Spleen (tissue), 11 donors: ENCODE results near the gene TRMT2A. TPM values are rescaled to one million over a fixed set of nuclear protein-coding genes. Genes with fewer than 3 reads are reported as not detected.

Source experiments
- DNase-seq: peaks from one replicate; pipeline ENCODE4 v3.0.0-alpha.2; 2020
- H3K27ac ChIP-seq, 8 donors: fragments of 200-600 bp; sonication (generic) in 7 of 8; 1 replicate in 4 of 8; 2 replicates in 4 of 8; pipeline versions ENCODE4 v1.5.0 to v1.8.0; 2016 to 2021; ENCODE audit warnings: inconsistent platforms in 4 of 8, mild to moderate bottlenecking in 4 of 8, moderate library complexity in 1 of 8
- H3K27me3 ChIP-seq, 7 donors: fragments of 200-600 bp; sonication (generic) in 6 of 7; replicated peaks in 1 of 7; 1 replicate in 4 of 7; 2 replicates in 3 of 7; pipeline versions ENCODE4 v1.5.0 to v1.8.0; 2016 to 2021; ENCODE audit warnings: inconsistent platforms in 3 of 7, mild to moderate bottlenecking in 1 of 7
- H3K36me3 ChIP-seq, 6 donors: fragments of 200-600 bp; sonication (generic) in 5 of 6; 1 replicate in 4 of 6; 2 replicates in 2 of 6; pipeline versions ENCODE4 v1.5.0 to v1.8.0; 2016 to 2021; ENCODE audit warnings: inconsistent platforms in 2 of 6
- H3K4me1 ChIP-seq, 6 donors: fragments of 200-600 bp; sonication (generic) in 5 of 6; 1 replicate in 3 of 6; 2 replicates in 3 of 6; pipeline versions ENCODE4 v1.5.0 to v1.8.0; 2016 to 2021; ENCODE audit warnings: inconsistent platforms in 3 of 6
- H3K4me3 ChIP-seq, 8 donors: fragments of 200-600 bp; sonication (generic) in 7 of 8; 1 replicate in 4 of 8; 2 replicates in 4 of 8; pipeline versions ENCODE4 v1.5.0 to v1.8.0; 2016 to 2021; ENCODE audit warnings: inconsistent platforms in 4 of 8, mild to moderate bottlenecking in 4 of 8, moderate library complexity in 2 of 8
- H3K9me3 ChIP-seq, 8 donors: fragments of 200-600 bp; sonication (generic) in 7 of 8; 1 replicate in 4 of 8; 2 replicates in 4 of 8; pipeline versions ENCODE4 v1.5.0 to v1.8.0; 2016 to 2021; ENCODE audit warnings: inconsistent platforms in 4 of 8
- CTCF ChIP-seq, 11 experiments: fragments of 200-600 bp in 7 of 11; fragments of 450-650 bp in 4 of 11; sonication (generic) in 4 of 11; IDR thresholded peaks in 8 of 11; conservative IDR thresholded peaks in 3 of 11; 1 replicate in 7 of 11; 2 replicates in 4 of 11; pipeline versions ENCODE4 v1.4.0 to v1.8.0; 2016 to 2021; ENCODE audit warnings: antibody characterized with exemption in 11 of 11, inconsistent platforms in 4 of 11, mild to moderate bottlenecking in 1 of 11
- POLR2A ChIP-seq, 3 donors: fragments of 450-650 bp; IDR thresholded peaks; one replicate each; pipeline ENCODE4 v1.5.1; 2017; ENCODE audit warnings: antibody characterized with exemption in 3 of 3, mild to moderate bottlenecking in 1 of 3
- POLR2AphosphoS5 ChIP-seq, 3 donors: sonication (generic); formaldehyde crosslinking; IDR thresholded peaks; one replicate each; pipeline ENCODE4 v1.5.1; 2017; ENCODE audit warnings: antibody characterized with exemption in 3 of 3
- WGBS, 5 donors: extraction: QIAGEN DNeasy Blood & Tissue Kit in 3 of 5; methylation state at CpG; one replicate each; pipeline versions ENCODE4 v1.1.5 to v1.1.7; 2013 to 2018; 5-methylcytosine and 5-hydroxymethylcytosine counted together
- intact Hi-C: fragments of 100-400 bp; cut with DNase I; formaldehyde crosslinking; loops from one replicate; pipeline ENCODE4 v1.15.0; 2023; ENCODE audit warnings: low total_unique reads
- polyA plus RNA-seq, 3 donors: library from polyadenylated mRNA; stranded (reverse); fragments of 200-250 nt; gene quantifications; one replicate each; pipeline ENCODE4 v1.2.1, GENCODE V29; 2013
- total RNA-seq, 7 donors: library from RNA; depleted of rRNA in 3 of 7; stranded (reverse); fragments of >200 nt in 3 of 7; fragmentation: NEBNext Ultra II Directional in 4 of 7; extraction: Animal tissue kit (Norgen Biotek cat#: 25700) in 4 of 7; gene quantifications; one replicate each; pipeline versions ENCODE4 v1.1.0 to v1.2.1, GENCODE V29; 2016 to 2021
- donor health status: healthy with polysubstance abuse.
- donor health status: DM: no; HTN: no; CAD: no; lungs with moderate emphysema.
- donor health status: DM: no; HTN: no; CAD: no.
- donor health status: Bipolar disorder and iron deficiency.
- donor health status: healthy.
- donor health status: DM: no; HTN: no; CAD: no.
- donor health status: DM: yes; HTN: yes; CAD: no.

The TRMT2A gene
- total and polyA plus RNA-seq, 10 donors = 70.4 to 142 (median 79.5) TPM

DNA sequence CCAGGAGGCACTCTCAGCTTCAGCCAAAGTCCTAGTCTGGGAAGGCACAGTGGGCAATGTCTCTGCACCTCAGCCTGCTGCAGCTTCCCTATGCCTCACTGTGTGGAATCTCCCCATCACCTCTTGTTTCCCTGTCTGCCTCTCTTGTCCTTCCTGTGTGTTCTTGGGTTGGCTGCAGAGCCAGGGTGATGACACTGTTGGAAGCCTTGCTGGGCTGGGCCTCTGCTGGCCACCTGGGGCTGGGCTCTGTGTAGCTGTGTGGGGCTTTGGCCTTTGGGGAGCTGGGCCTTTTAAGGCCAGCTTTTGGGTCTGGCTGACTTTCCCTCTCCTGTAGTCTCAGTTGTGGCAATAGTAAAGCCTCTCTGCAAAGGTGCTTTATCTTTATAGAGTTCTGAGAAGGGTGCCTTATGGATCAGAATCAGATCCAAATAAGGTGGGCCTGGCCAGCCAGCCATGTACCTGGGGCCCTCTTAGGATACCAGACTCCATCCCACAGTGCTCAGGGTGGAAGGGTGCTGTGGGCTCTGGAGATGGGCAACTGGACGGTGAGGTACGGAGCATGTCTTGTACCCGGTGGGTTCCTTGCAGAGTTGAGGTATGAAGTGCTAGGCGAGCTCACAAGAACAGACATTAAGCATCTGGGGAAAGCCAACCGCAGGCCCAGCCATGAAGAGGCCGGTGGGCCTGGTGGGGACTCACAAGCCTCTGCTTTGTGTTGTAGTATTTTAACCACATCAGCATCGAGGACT lies 11.4 kb downstream of the TRMT2A start:
- 94 to 100% (median 96%) methylated on average over 7 of the region's 7 CpGs for whole genome bisulfite sequencing, 5 donors

GRCh38 chr22:20102203-20102780 lies 14.7 kb downstream of the TRMT2A start:
- 89 to 95% (median 92%) methylated on average over 9 to 12 of the region's 12 CpGs for WGBS, 5 donors
- DNase-seq = peak; percentile 21
- Histone ChIP-seq H3K9me3 (no peaks in the 10 kb centered on the region), H3K4me3 (no peak overlapping the region), H3K36me3 (peaks cover 5 to 100% (median 76%) of the 10 kb centered on the region in 6 donors), H3K27me3 (no peaks in the 10 kb centered on the region), H3K27ac (no peak overlapping the region), H3K4me1 (peaks cover 0 to 21% (median 6%) of the 10 kb centered on the region in 6 donors)
- intact Hi-C loops = no loop called here
- TF ChIP-seq POLR2AphosphoS5 (IDR thresholded peaks at IDR 0.05) = no peak
- TF ChIP-seq CTCF (IDR thresholded peaks at IDR 0.05 in 8 of 11, conservative IDR thresholded peaks at IDR 0.05 in 3 of 11) = no peak
- TF ChIP-seq POLR2A (IDR thresholded peaks at IDR 0.05) = no peak

More for the DNA sequence above, 11.4 kb downstream of the TRMT2A start:
- TF ChIP-seq CTCF (IDR thresholded peaks at IDR 0.05 in 8 of 11, conservative IDR thresholded peaks at IDR 0.05 in 3 of 11) (no peak), POLR2A (IDR thresholded peaks at IDR 0.05) (no peak), POLR2AphosphoS5 (IDR thresholded peaks at IDR 0.05) (no peak)
- Histone ChIP-seq H3K27ac (no peak overlapping the region), H3K36me3 (peaks cover 5 to 100% (median 83%) of the 10 kb centered on the region in 6 donors), H3K4me1 (peaks cover 0 to 3% (median 0%) of the 10 kb centered on the region in 6 donors), H3K27me3 (no peaks in the 10 kb centered on the region), H3K4me3 (no peak overlapping the region), H3K9me3 (no peaks in the 10 kb centered on the region)
- peak; percentile 14 for DNase-seq
- intact Hi-C loops = no loop called here

DNA sequence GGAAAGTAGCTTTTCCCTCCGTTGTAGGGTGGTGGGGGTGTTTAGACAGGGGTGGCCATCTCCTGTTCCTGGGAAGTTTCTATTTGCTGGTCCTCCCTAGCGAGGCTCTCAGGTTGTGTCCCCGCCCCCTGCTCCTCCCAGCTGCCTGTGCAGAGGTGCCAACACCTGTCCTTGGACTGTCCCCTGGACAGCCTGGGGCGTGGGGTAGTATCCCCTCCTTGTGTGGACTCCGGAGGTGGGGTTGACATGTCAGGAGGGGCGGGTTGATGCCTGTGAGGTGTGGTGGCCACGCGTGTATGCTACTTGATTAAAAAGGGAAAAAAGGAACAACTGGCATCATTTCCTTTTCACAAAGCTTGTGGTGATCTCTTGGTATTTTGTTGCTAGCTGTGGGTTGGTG lies 15.4 kb downstream of the TRMT2A start:
- no peaks in the 10 kb centered on the region for H3K27me3 ChIP-seq
- DNase-seq = peak; percentile 56
- no peak overlapping the region for H3K27ac ChIP-seq
- no peak overlapping the region for H3K4me3 ChIP-seq
- WGBS, 5 donors = 51 to 79% (median 63%) methylated on average over 8 of the region's 8 CpGs
- peaks cover 0 to 21% (median 6%) of the 10 kb centered on the region in 6 donors for H3K4me1 ChIP-seq
- peaks cover 0 to 5% (median under 1%) of the 10 kb centered on the region in 8 donors for H3K9me3 ChIP-seq
- TF ChIP-seq CTCF (IDR thresholded peaks at IDR 0.05 in 8 of 11, conservative IDR thresholded peaks at IDR 0.05 in 3 of 11) (no peak), POLR2A (IDR thresholded peaks at IDR 0.05) (no peak), POLR2AphosphoS5 (IDR thresholded peaks at IDR 0.05) (no peak)
- H3K36me3 ChIP-seq = peaks cover 0 to 100% (median 75%) of the 10 kb centered on the region in 6 donors
- intact Hi-C loops = no loop called here

GRCh38 chr22:20099099-20099711 lies 17.8 kb downstream of the TRMT2A start:
- TF ChIP-seq CTCF (IDR thresholded peaks at IDR 0.05 in 8 of 11, conservative IDR thresholded peaks at IDR 0.05 in 3 of 11) (no peak), POLR2A (IDR thresholded peaks at IDR 0.05) (no peak), POLR2AphosphoS5 (IDR thresholded peaks at IDR 0.05) (no peak)
- Histone ChIP-seq H3K4me1 (peaks cover 0 to 21% (median 6%) of the 10 kb centered on the region in 6 donors), H3K4me3 (no peak overlapping the region), H3K9me3 (peaks cover 0 to 8% (median 2%) of the 10 kb centered on the region in 8 donors), H3K27me3 (no peaks in the 10 kb centered on the region), H3K36me3 (peaks cover 0 to 100% (median 75%) of the 10 kb centered on the region in 6 donors), H3K27ac (peak overlapping the region in 1 of 8 donors; percentile 68)
- DNase-seq = peak; percentile 33
- WGBS, 5 donors = 89 to 97% (median 96%) methylated on average over 6 of the region's 6 CpGs
- intact Hi-C loops = no loop called here
